Left ventricle myocardium inferior (tissue), 1 donor: ENCODE measurements around the gene KRT81. TPM values are rescaled to one million over a fixed set of nuclear protein-coding genes. Genes with fewer than 3 reads are reported as not detected.

Experiments used
- DNase-seq: peaks from one replicate; pipeline ENCODE4 v3.0.0-alpha.2; 2020
- H3K27ac ChIP-seq: fragments of 200-600 bp; replicated peaks from 2 replicates; pipeline ENCODE4 v1.8.0; 2021
- H3K27me3 ChIP-seq: fragments of 200-600 bp; 2 replicates; pipeline ENCODE4 v1.8.0; 2021; ENCODE audit warnings: low read depth
- H3K36me3 ChIP-seq: fragments of 200-600 bp; 2 replicates; pipeline ENCODE4 v1.8.0; 2021
- H3K4me1 ChIP-seq: fragments of 200-600 bp; 2 replicates; pipeline ENCODE4 v1.8.0; 2021
- H3K4me3 ChIP-seq: fragments of 200-600 bp; 2 replicates; pipeline ENCODE4 v1.8.0; 2021; ENCODE audit warnings: mild to moderate bottlenecking, moderate library complexity
- H3K9me3 ChIP-seq: fragments of 200-600 bp; replicated peaks from 2 replicates; pipeline ENCODE4 v1.8.0; 2021
- intact Hi-C: fragments of 100-400 bp; cut with micrococcal nuclease; formaldehyde crosslinking; loops from one replicate; pipeline ENCODE4 v1.11.0; 2022
- total RNA-seq: library from RNA; stranded (reverse); fragmentation: NEBNext Ultra II Directional; extraction: Animal tissue kit (Norgen Biotek cat#: 25700); gene quantifications from one replicate; pipeline ENCODE4 v1.2.1, GENCODE V29; 2021
- TF ChIP-seq, protein P1 (sequence below): fragments of 200-600 bp; IDR thresholded peaks from 2 replicates; pipeline ENCODE4 v1.8.0; 2021; ENCODE audit warnings: antibody characterized with exemption, mild to moderate bottlenecking, borderline replicate concordance
- donor health status: DM: no; HTN: yes; CAD: no; lungs with severe emphysema.

Gene KRT81
- total RNA-seq, 1 donor from 2014 or later: not detected

DNA sequence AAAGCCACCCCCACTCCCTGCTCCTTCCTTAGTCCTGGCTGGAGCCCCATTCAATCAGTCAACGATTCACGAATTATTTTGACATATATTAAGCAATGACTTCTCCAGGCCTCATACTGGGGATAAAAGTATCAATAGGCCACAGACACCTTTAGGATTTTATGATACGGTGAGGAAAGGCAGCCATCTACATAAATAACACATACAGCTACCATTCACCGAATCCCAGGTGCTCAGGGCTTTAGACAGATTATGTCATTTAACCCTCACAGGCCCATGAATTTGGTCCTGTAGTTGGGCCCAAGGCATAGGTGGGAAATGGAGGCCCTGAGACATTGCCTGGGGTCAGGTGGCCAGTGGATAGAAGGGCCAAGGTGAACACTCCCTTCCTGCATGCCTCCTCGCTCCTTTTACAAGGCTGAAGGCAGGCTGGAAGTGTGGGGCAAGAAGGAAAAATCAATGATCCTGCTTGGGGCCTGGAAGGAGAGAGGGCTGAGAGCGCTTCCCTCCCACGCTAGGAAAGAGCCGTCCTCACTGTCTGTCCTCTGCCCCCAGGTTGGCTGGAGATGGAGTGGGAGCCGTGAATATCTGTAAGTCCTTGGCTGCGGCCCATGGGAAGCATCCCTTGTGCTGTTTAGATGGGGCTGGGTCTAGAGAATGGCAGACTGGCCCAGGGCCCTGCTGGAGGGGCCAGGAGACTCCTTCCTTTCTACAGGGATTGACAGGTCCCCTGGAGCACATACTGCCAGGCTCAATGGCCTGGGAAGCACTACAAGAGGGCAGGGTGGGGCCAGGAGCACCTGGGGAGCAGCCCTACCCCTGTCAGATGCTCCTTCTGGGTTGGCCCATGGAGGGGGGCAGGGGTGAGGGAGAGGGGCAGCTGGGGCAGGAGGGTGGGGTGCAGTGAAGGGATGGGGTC is 43.5 kb downstream of the KRT81 start:
- H3K9me3 ChIP-seq: no peaks in the 10 kb centered on the region
- TF ChIP-seq, protein P1, sequence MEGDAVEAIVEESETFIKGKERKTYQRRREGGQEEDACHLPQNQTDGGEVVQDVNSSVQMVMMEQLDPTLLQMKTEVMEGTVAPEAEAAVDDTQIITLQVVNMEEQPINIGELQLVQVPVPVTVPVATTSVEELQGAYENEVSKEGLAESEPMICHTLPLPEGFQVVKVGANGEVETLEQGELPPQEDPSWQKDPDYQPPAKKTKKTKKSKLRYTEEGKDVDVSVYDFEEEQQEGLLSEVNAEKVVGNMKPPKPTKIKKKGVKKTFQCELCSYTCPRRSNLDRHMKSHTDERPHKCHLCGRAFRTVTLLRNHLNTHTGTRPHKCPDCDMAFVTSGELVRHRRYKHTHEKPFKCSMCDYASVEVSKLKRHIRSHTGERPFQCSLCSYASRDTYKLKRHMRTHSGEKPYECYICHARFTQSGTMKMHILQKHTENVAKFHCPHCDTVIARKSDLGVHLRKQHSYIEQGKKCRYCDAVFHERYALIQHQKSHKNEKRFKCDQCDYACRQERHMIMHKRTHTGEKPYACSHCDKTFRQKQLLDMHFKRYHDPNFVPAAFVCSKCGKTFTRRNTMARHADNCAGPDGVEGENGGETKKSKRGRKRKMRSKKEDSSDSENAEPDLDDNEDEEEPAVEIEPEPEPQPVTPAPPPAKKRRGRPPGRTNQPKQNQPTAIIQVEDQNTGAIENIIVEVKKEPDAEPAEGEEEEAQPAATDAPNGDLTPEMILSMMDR: no peak
- H3K4me3 ChIP-seq: no peak overlapping the region
- intact Hi-C loops: no loop called here
- H3K4me1 ChIP-seq: peaks cover 43% of the 10 kb centered on the region
- H3K27ac ChIP-seq: no peak overlapping the region
- no peaks in the 10 kb centered on the region for H3K36me3 ChIP-seq
- no peak for DNase-seq
- peaks cover 44% of the 10 kb centered on the region for H3K27me3 ChIP-seq

DNA sequence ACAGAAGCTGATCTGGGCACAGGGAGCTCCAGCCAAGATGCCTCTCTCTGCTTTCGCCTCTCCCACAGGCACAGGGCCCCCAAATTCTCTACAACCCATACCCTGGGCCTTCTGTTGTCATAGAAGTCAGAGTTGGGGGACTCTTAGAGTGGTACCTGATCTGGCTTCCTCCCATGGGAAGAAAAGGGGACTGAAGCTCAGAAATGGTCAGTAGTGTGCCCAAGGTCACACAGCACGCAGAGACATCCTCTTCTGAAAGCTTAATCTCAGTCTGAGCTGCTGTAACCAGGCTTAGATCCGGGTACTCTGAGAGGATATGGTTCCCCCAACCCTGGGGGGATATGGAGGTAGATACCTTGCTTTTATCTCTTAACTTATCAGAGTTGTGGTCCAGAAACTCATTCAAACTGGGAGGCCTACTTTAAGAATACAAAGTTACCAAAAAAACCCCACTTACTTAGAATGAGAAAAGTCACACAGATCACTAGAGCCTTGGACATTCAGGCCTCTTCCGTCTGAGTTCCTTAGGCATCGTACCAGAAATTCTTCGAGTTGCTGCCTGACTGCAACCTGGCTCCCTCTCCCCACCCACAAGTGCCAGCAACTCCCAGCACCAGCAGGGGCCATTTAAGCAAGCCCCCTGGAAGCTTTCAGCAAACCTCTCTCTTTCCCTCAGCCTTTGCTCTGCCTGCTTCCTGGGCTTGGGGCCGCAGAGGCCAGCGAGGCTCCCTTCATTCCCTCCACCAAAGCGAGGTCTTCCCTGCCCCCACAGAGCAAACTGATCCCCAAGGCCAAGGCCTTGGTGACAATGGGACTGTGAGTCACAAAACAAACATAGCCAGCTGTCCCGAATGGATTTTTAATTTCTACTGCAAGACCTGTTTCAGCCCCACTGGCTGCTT is 44.4 kb downstream of the KRT81 start:
- intact Hi-C loops: no loop called here
- Histone ChIP-seq H3K36me3 (no peaks in the 10 kb centered on the region), H3K4me1 (peaks cover 43% of the 10 kb centered on the region), H3K27ac (no peak overlapping the region), H3K4me3 (no peak overlapping the region), H3K9me3 (no peaks in the 10 kb centered on the region), H3K27me3 (peaks cover 38% of the 10 kb centered on the region)
- TF ChIP-seq, protein P1: no peak
- DNase-seq: no peak

DNA sequence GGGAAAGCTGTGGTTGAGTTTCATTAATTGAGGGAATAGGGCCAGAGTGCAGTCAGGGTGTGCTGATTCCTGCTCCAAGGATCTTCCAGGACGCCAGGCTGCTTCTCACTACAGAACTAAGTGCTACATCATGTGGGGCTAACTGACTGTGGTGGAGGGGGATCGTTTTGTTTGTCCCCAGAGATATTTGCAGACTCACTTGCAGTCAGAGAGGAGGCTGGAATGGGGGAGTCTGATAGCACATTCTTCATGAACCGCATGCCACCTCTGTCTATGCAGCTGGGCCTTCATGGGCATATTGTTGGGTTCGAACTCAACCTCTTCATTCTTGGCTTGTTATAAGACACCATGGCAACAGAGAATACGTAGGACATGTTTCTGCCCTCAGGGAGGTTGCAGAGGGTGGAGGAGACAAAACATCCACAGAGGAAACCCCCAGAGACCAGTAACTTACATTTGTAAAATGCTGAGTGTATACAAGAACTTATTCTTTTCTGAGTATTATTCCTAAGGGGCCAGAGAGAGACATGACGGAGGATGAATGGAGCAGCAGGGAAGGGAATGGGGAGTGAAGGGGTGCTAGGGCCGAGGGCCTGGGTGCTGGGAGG is 45.3 kb downstream of the KRT81 start:
- Histone ChIP-seq H3K4me3 (no peak overlapping the region), H3K36me3 (no peaks in the 10 kb centered on the region), H3K27ac (no peak overlapping the region), H3K27me3 (peaks cover 36% of the 10 kb centered on the region), H3K9me3 (no peaks in the 10 kb centered on the region), H3K4me1 (peaks cover 43% of the 10 kb centered on the region)
- intact Hi-C loops: no loop called here
- DNase-seq: no peak
- TF ChIP-seq, protein P1: no peak

DNA sequence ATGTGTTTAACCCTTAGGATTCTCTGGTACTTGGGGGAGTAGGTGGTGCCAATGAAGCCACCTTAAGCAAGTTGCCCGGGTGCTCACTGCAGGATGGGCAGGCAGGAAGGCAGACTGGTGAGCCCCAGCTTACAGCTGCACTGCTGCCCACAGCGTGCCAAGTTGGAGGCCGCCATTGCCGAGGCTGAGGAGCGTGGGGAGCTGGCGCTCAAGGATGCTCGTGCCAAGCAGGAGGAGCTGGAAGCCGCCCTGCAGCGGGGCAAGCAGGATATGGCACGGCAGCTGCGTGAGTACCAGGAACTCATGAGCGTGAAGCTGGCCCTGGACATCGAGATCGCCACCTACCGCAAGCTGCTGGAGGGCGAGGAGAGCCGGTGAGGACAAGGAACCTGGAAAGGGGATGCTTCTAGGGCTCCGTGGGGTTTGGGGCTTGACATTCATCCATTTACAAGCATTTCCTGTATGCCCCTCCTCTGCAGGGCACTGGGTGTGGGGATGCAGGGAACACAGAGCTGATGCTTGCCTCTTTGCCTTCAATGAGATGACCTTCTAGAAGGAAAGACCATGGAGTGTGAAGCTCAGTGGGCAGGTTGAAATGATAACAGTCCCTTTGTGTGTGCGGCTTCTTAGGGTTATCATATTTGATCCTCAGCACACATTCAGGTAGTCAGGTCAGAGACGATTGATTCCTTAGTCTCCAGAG is 45.9 kb downstream of the KRT81 start:
- no peaks in the 10 kb centered on the region for H3K9me3 ChIP-seq
- DNase-seq: no peak
- intact Hi-C loops: no loop called here
- H3K27me3 ChIP-seq: peaks cover 29% of the 10 kb centered on the region
- H3K36me3 ChIP-seq: no peaks in the 10 kb centered on the region
- H3K4me3 ChIP-seq: no peak overlapping the region
- TF ChIP-seq, protein P1: no peak
- no peak overlapping the region for H3K27ac ChIP-seq
- peaks cover 40% of the 10 kb centered on the region for H3K4me1 ChIP-seq

DNA sequence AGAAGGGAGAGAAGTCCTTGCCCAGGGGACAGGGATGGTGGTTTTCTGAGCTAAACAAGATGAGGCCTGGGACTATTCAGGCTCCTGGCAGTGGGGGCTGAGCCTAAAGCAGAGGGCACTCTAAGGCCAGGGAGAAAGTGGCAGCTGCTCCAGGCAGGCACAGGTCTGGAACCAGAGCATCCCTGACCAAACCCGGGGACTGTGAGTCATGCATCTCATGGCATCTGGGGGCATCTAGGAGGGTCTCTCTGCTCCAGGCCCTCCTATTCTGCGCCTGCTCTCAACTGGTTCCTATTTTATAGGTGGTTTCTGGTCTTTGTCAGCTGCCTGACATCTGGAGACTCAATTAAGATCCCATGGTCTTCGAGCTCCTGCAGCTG is 46.7 kb downstream of the KRT81 start:
- H3K27me3 ChIP-seq: peaks cover 21% of the 10 kb centered on the region
- no peak for DNase-seq
- H3K27ac ChIP-seq: no peak overlapping the region

More for the DNA sequence above, 46.7 kb downstream of the KRT81 start:
- Histone ChIP-seq H3K9me3 (no peaks in the 10 kb centered on the region), H3K4me1 (peaks cover 32% of the 10 kb centered on the region), H3K36me3 (no peaks in the 10 kb centered on the region), H3K4me3 (no peak overlapping the region)
- TF ChIP-seq, protein P1: no peak
- intact Hi-C loops: no loop called here
